IMR-90 (cell line): ENCODE results near the gene YBX2. TPM values are rescaled to one million over a fixed set of nuclear protein-coding genes. Genes with fewer than 3 reads are reported as not detected.

Experiments
- ATAC-seq: fragments of 200-7000 bp; cut with Tn5 transposase; 2 replicates; pipeline ENCODE4 v1.9.1; 2020; ENCODE audit warnings: low read depth, mild to moderate bottlenecking, moderate library complexity
- BruUV-seq: library from RNA; stranded (reverse); fragments of 400-500 nt; replicated peaks from 2 replicates; lab custom pipeline; 2021; lab: Mats Ljungman, UMichigan
- CTCF ChIA-PET: fragments of 300-600 bp; formaldehyde crosslinking; extraction: SDS; loops from one replicate; lab custom pipeline; 2021; ENCODE audit warnings: antibody characterized with exemption; lab: Yijun Ruan, JAX
- POLR2A ChIA-PET: fragments of 300-600 bp; sonication (Branson Sonifier 250); formaldehyde crosslinking; loops from one replicate; lab custom pipeline; 2022; ENCODE audit warnings: antibody characterized with exemption; ENCODE audit not compliant: unreplicated experiment; lab: Charles Lee
- DNase-seq: peaks from one replicate; pipeline ENCODE4 v3.0.0; 2013
- H2AFZ ChIP-seq: replicated peaks from 2 replicates; pipeline ENCODE3; 2013; ENCODE audit warnings: low read length, mild to moderate bottlenecking; ENCODE audit not compliant: poor library complexity
- H2AK5ac ChIP-seq: 2 replicates; pipeline ENCODE4 v1.6.1; 2013; ENCODE audit warnings: low read depth, low read length, inconsistent platforms
- H2AK9ac ChIP-seq: replicated peaks from 2 replicates; pipeline ENCODE3; 2013; ENCODE audit warnings: mild to moderate bottlenecking, low read depth, low read length, moderate library complexity; ENCODE audit not compliant: poor library complexity
- H2BK120ac ChIP-seq: 2 replicates; pipeline ENCODE4 v1.6.1; 2013; ENCODE audit warnings: low read depth, low read length, inconsistent platforms
- H2BK15ac ChIP-seq: 3 replicates; pipeline ENCODE4 v1.6.1; 2013; ENCODE audit warnings: low read depth, low read length, inconsistent platforms
- H2BK20ac ChIP-seq: 2 replicates; pipeline ENCODE4 v1.6.1; 2013; ENCODE audit warnings: low read depth, mild to moderate bottlenecking, inconsistent platforms, low read length, moderate library complexity
- H2BK5ac ChIP-seq: 2 replicates; pipeline ENCODE4 v1.6.1; 2013; ENCODE audit warnings: mild to moderate bottlenecking, low read depth, low read length, inconsistent platforms; ENCODE audit not compliant: poor library complexity, severe bottlenecking
- H3K14ac ChIP-seq: replicated peaks from 2 replicates; pipeline ENCODE4 v1.6.1; 2013; ENCODE audit warnings: low read depth, low read length, inconsistent platforms
- H3K18ac ChIP-seq: 2 replicates; pipeline ENCODE4 v1.6.1; 2013; ENCODE audit warnings: low read depth, low read length, control low read depth
- H3K23ac ChIP-seq: 2 replicates; pipeline ENCODE4 v1.6.1; 2013; ENCODE audit warnings: low read depth, low read length, inconsistent platforms
- H3K27ac ChIP-seq: 2 replicates; pipeline ENCODE4 v1.5.1; 2013; ENCODE audit warnings: mild to moderate bottlenecking, control low read depth, low read length; ENCODE audit not compliant: insufficient read depth
- H3K27me3 ChIP-seq: 2 replicates; pipeline ENCODE4 v1.6.1; 2013; ENCODE audit warnings: low read length; ENCODE audit not compliant: control insufficient read depth, insufficient read depth
- H3K36me3 ChIP-seq: 2 replicates; pipeline ENCODE4 v1.6.1; 2013; ENCODE audit warnings: low read length, mixed read lengths; ENCODE audit not compliant: control insufficient read depth, insufficient read depth
- H3K4ac ChIP-seq: 2 replicates; pipeline ENCODE4 v1.6.1; 2013; ENCODE audit warnings: low read depth, low read length, inconsistent platforms
- H3K4me1 ChIP-seq: 2 replicates; pipeline ENCODE4 v1.6.1; 2013; ENCODE audit warnings: low read length, mixed read lengths; ENCODE audit not compliant: control insufficient read depth, insufficient read depth
- H3K4me2 ChIP-seq: 2 replicates; pipeline ENCODE4 v1.6.1; 2013; ENCODE audit warnings: low read depth, mild to moderate bottlenecking, control low read depth, low read length, moderate library complexity
- H3K4me3 ChIP-seq: 2 replicates; pipeline ENCODE4 v1.5.1; 2013; ENCODE audit warnings: low read depth, mild to moderate bottlenecking, control low read depth, low read length, moderate library complexity; ENCODE audit not compliant: insufficient read depth
- H3K56ac ChIP-seq: 2 replicates; pipeline ENCODE4 v1.6.1; 2013; ENCODE audit warnings: low read length, inconsistent platforms; ENCODE audit not compliant: insufficient read depth; ENCODE audit errors: extremely low read depth
- H3K79me1 ChIP-seq, 2 experiments: 2 replicates each; pipeline ENCODE4 v1.6.1; 2013; ENCODE audit warnings: low read length in 2 of 2, inconsistent platforms in 1 of 2, low read depth in 1 of 2
- H3K9ac ChIP-seq: 2 replicates; pipeline ENCODE4 v1.6.1; 2013; ENCODE audit warnings: low read depth, low read length, control low read depth
- H3K9me1 ChIP-seq: 2 replicates; pipeline ENCODE4 v1.6.1; 2013; ENCODE audit warnings: low read length, inconsistent platforms; ENCODE audit not compliant: insufficient read depth
- H3K9me3 ChIP-seq: 2 replicates; pipeline ENCODE4 v1.6.1; 2013; ENCODE audit warnings: low read length; ENCODE audit not compliant: control insufficient read depth, insufficient read depth
- H4K20me1 ChIP-seq: 2 replicates; pipeline ENCODE4 v1.6.1; 2013; ENCODE audit warnings: low read length, inconsistent platforms; ENCODE audit not compliant: insufficient read depth
- H4K5ac ChIP-seq: 2 replicates; pipeline ENCODE4 v1.6.1; 2013; ENCODE audit warnings: mild to moderate bottlenecking, low read depth, low read length, control low read depth
- H4K8ac ChIP-seq, 2 experiments: 2 replicates each; pipeline ENCODE4 v1.6.1; 2013; ENCODE audit warnings: low read depth in 2 of 2, low read length in 2 of 2, control low read depth in 1 of 2, inconsistent platforms in 1 of 2
- H4K91ac ChIP-seq: 2 replicates; pipeline ENCODE4 v1.6.1; 2013; ENCODE audit warnings: low read depth, low read length, inconsistent platforms; ENCODE audit not compliant: insufficient read depth
- FOS ChIP-seq: fragments of 150-350 bp; IDR thresholded peaks from 2 replicates; pipeline ENCODE4 v1.6.1; 2016; ENCODE audit warnings: low read depth, low read length
- NFE2L2 ChIP-seq: fragments of 150-350 bp; IDR thresholded peaks from 2 replicates; pipeline ENCODE4 v1.6.1; 2016; ENCODE audit warnings: low read depth, mild to moderate bottlenecking, low read length
- RAD21 ChIP-seq: IDR thresholded peaks from 2 replicates; pipeline ENCODE4 v1.6.1; 2012; ENCODE audit warnings: low read length, improper control_type of control experiment
- WGBS, 2 experiments: methylation state at CpG; one replicate each; pipeline versions ENCODE4 v1.1.5 to v1.1.7; 2013; ENCODE audit warnings: missing lambda C conversion rate in 2 of 2; ENCODE audit not compliant: insufficient read length in 1 of 2; ENCODE audit errors: extremely low coverage in 2 of 2; 5-methylcytosine and 5-hydroxymethylcytosine counted together
- dilution Hi-C: fragments of 300-500 bp; cut with HindIII; formaldehyde crosslinking; loops from one replicate; pipeline ENCODE4 v1.14.3; 2018; ENCODE audit warnings: low sequenced_read_pairs; ENCODE audit not compliant: unreplicated experiment
- in situ Hi-C: fragments of 300-500 bp; cut with MboI; formaldehyde crosslinking; loops from 3 replicates; pipeline ENCODE4 v1.14.3; 2019; ENCODE audit warnings: low sequenced_read_pairs, inconsistent platforms, mixed read lengths
- intact Hi-C: fragments of 100-400 bp; cut with micrococcal nuclease; formaldehyde crosslinking; loops from 2 replicates; pipeline ENCODE4 v1.10.0; 2022
- polyA plus RNA-seq, 3 experiments: library from polyadenylated mRNA; depleted of rRNA; stranded (reverse); fragments of >200 nt; gene quantifications; 2 replicates each; pipeline ENCODE4 v1.2.3, GENCODE V29; 2012; ENCODE audit warnings: low replicate concordance in 1 of 3
- total RNA-seq: library from RNA; depleted of rRNA; stranded (reverse); fragments of >200 nt; gene quantifications from 2 replicates; pipeline ENCODE4 v1.2.3, GENCODE V29; 2012

The YBX2 gene
- total and polyA plus RNA-seq, 2 of the 4 experiments (the other 2 are of a cell fraction): 0.17 TPM; not detected in 1

- H3K4me2 ChIP-seq: no peak overlapping the region
- H2BK20ac ChIP-seq: no peak overlapping the region
- H2AFZ ChIP-seq: no peak overlapping the region
- in situ Hi-C loops (no loop called here), dilution Hi-C loops (no loop called here), intact Hi-C loops (no loop called here)
- no peak overlapping the region for H3K4ac ChIP-seq
- CTCF ChIA-PET: no interaction called here
- peaks cover 3% of the 10 kb centered on the region for H3K4me1 ChIP-seq
- H2BK5ac ChIP-seq: no peak overlapping the region
- H3K4me3 ChIP-seq: no peak overlapping the region
- H4K5ac ChIP-seq: no peak overlapping the region
- H4K8ac ChIP-seq: no peak overlapping the region
- no peak overlapping the region for H2AK9ac ChIP-seq
- H4K20me1 ChIP-seq: 0 out of 2 replicates have a peak, but pooled peaks cover 3% of the 10 kb centered on the region
- TF ChIP-seq NFE2L2: no peak
- no peak for TF ChIP-seq FOS
- no peak for TF ChIP-seq RAD21
- DNase-seq (no peak), ATAC-seq (no peak)
- POLR2A ChIA-PET: no interaction called here
- H3K56ac ChIP-seq: no peak overlapping the region
- no peaks in the 10 kb centered on the region for H3K79me1 ChIP-seq
- no peaks in the 10 kb centered on the region for H3K36me3 ChIP-seq
- H3K27me3 ChIP-seq: peaks cover 80% of the 10 kb centered on the region
- no peak overlapping the region for H2BK120ac ChIP-seq
- H2BK15ac ChIP-seq: no peak overlapping the region
- 80% methylated on average over 1 of the region's 19 CpGs; no CpG with 5 or more reads in 1 of the 2 experiments for WGBS, 2 experiments
- H3K9me3 ChIP-seq: no peaks in the 10 kb centered on the region; the same call in 1 of the 2 replicates
- no peak overlapping the region for H3K18ac ChIP-seq
- no peak overlapping the region for H3K14ac ChIP-seq
- H3K27ac ChIP-seq: no peak overlapping the region
- H4K91ac ChIP-seq: no peak overlapping the region
- H2AK5ac ChIP-seq: no peak overlapping the region
- no TSS peak for BruUV-seq
- no peak overlapping the region for H3K9ac ChIP-seq
- no peaks in the 10 kb centered on the region; the same call in 1 of the 2 replicates for H3K9me1 ChIP-seq
- H3K23ac ChIP-seq: no peak overlapping the region
Observed at GRCh38 chr17:7290166-7290565, 4.3 kb downstream of the YBX2 start.
